Neural progenitor cell (in vitro differentiated cells): ENCODE measurements around the gene SRBD1.

Source experiments
- CTCF ChIP-seq: fragments of 200-600 bp; sonication (generic); IDR thresholded peaks from 2 replicates; pipeline ENCODE4 v1.5.1; 2017; ENCODE audit warnings: antibody characterized with exemption, mild to moderate bottlenecking
- EZH2phosphoT487 ChIP-seq: fragments of 200-600 bp; sonication (generic); IDR thresholded peaks from 2 replicates; pipeline ENCODE4 v1.6.1; 2017; ENCODE audit warnings: antibody characterized with exemption

GRCh38 chr2:45496869-45497268, 114.2 kb downstream of the SRBD1 start:
- TF ChIP-seq CTCF (no peak), EZH2phosphoT487 (no peak)
